ENCODE results near the gene NXPE2. TPM values are rescaled to one million over a fixed set of nuclear protein-coding genes. Genes with fewer than 3 reads are reported as not detected.

The NXPE2 gene
- polyA plus RNA-seq, 4 donors = 0.15 to 2.7 (median 0.54) TPM; not detected in 1

Other genes with a start within 250 kb of the NXPE2 start
- 10 to 100 TPM; 24.8 to 62.6 (median 36.1) TPM for gene REXO2, start 239.1 kb upstream of the NXPE2 start, polyA plus RNA-seq
- 1 to 10 TPM in 2 of 4 donors, under 1 TPM in 1, not detected in 1; 0.24 to 6.3 (median 1.3) TPM for gene NXPE1, start 118.6 kb upstream of the NXPE2 start, polyA plus RNA-seq
- under 1 TPM in 2 of 4 donors, not detected in 2; 0.03 to 0.04 TPM for gene NXPE4, start 82.7 kb upstream of the NXPE2 start, polyA plus RNA-seq

All from small intestine (tissue), 4 donors.